NCI-H187 treated with DMSO at 0.1 percent for 48 hours (cell line): ENCODE results near the gene E2F1.
"Not testable (repeated sequence)": the region's sequence is repeated elsewhere in the genome, so short reads cannot be mapped to it uniquely, and the experiment has no call there.

ENCODE experiments used
- DNase-seq: peaks from one replicate; lab custom pipeline; 2025; lab: John Stamatoyannopoulos, UW

Gene E2F1

GRCh38 chr20:33657704-33658095, 28.5 kb downstream of the E2F1 start:
- DNase-seq = no peak

GRCh38 chr20:33656783-33657703, 29.1 kb downstream of the E2F1 start:
- DNase-seq = no peak

- no peak for DNase-seq
Measured at GRCh38 chr20:33656010-33656782, 30.0 kb downstream of the E2F1 start.

- no peak for DNase-seq
Measured at GRCh38 chr20:33655164-33655563, 31.0 kb downstream of the E2F1 start.

- no peak for DNase-seq
Measured at GRCh38 chr20:33654680-33655161, 31.5 kb downstream of the E2F1 start.

- DNase-seq = peak; percentile 97
Measured at GRCh38 chr20:33653900-33654596, 32.1 kb downstream of the E2F1 start.

GRCh38 chr20:33653218-33653899, 32.8 kb downstream of the E2F1 start:
- peak; percentile 44 for DNase-seq

GRCh38 chr20:33651562-33652048, 34.6 kb downstream of the E2F1 start:
- DNase-seq = no peak

GRCh38 chr20:33650753-33651561, 35.2 kb downstream of the E2F1 start:
- no peak for DNase-seq

GRCh38 chr20:33650111-33650752, 36.0 kb downstream of the E2F1 start:
- no peak for DNase-seq

GRCh38 chr20:33649201-33649681, 36.9 kb downstream of the E2F1 start:
- DNase-seq = no peak

GRCh38 chr20:33648396-33649004, 37.7 kb downstream of the E2F1 start:
- no peak for DNase-seq

- DNase-seq = no peak
Measured at GRCh38 chr20:33647603-33648395, 38.4 kb downstream of the E2F1 start.

- DNase-seq = not testable (repeated sequence)
Measured at GRCh38 chr20:33646959-33647602, 39.1 kb downstream of the E2F1 start.

GRCh38 chr20:33646191-33646590, 40.0 kb downstream of the E2F1 start:
- no peak for DNase-seq

- no peak for DNase-seq
Measured at GRCh38 chr20:33645396-33645795, 40.8 kb downstream of the E2F1 start.

- DNase-seq = no peak
Measured at GRCh38 chr20:33645072-33645358, 41.2 kb downstream of the E2F1 start.

GRCh38 chr20:33644313-33645071, 41.7 kb downstream of the E2F1 start:
- no peak for DNase-seq
